Right lobe of liver (tissue), 6 donors: ENCODE data around the gene ARIH2. TPM values are rescaled to one million over a fixed set of nuclear protein-coding genes. Genes with fewer than 3 reads are reported as not detected.
A peak's percentile ranks its signal among the peaks of the same experiment; 100 is the strongest.

Experiments
- ATAC-seq, 4 donors: fragments of 200-7000 bp; cut with Tn5 transposase; one replicate each; pipeline ENCODE4 v1.9.1; 2020; ENCODE audit warnings: mild to moderate bottlenecking in 4 of 4, moderate library complexity in 4 of 4
- DNase-seq, 3 donors: peaks; one replicate each; pipeline ENCODE4 v3.0.0-alpha.2; 2020
- H3K27ac ChIP-seq, 3 donors: fragments of 200-600 bp; one replicate each; pipeline ENCODE4 v1.8.0; 2022
- H3K27me3 ChIP-seq, 2 donors: fragments of 200-600 bp; one replicate each; pipeline ENCODE4 v1.8.0; 2022
- H3K36me3 ChIP-seq, 4 donors: fragments of 200-600 bp; sonication (generic) in 1 of 4; one replicate each; pipeline versions ENCODE4 v1.5.1 to v1.8.0; 2017 to 2022; ENCODE audit warnings: control low read depth in 1 of 4
- H3K4me1 ChIP-seq, 4 donors: fragments of 200-600 bp; sonication (generic) in 1 of 4; one replicate each; pipeline versions ENCODE4 v1.5.1 to v1.8.0; 2017 to 2022; ENCODE audit warnings: control low read depth in 1 of 4
- H3K4me3 ChIP-seq, 3 donors: fragments of 200-600 bp; one replicate each; pipeline ENCODE4 v1.8.0; 2022
- H3K9me3 ChIP-seq, 4 donors: fragments of 200-600 bp; sonication (generic) in 1 of 4; one replicate each; pipeline versions ENCODE4 v1.5.1 to v1.8.0; 2017 to 2022; ENCODE audit warnings: control low read depth in 1 of 4
- CTCF ChIP-seq, 4 donors: fragments of 200-600 bp in 3 of 4; fragments of 450-650 bp in 1 of 4; IDR thresholded peaks; one replicate each; pipeline versions ENCODE4 v1.5.1 to v1.8.0; 2016 to 2022; ENCODE audit warnings: antibody characterized with exemption in 4 of 4, mild to moderate bottlenecking in 2 of 4
- POLR2A ChIP-seq: fragments of 450-650 bp; IDR thresholded peaks from one replicate; pipeline ENCODE4 v1.6.1; 2017; ENCODE audit warnings: antibody characterized with exemption, mild to moderate bottlenecking
- WGBS: methylation state at CpG from one replicate; pipeline ENCODE4 v1.1.6; 2018; ENCODE audit warnings: low coverage, low lambda C conversion rate; ENCODE audit not compliant: insufficient coverage; ENCODE audit errors: missing lambda C conversion rate; 5-methylcytosine and 5-hydroxymethylcytosine counted together
- intact Hi-C, 2 donors: fragments of 100-400 bp; cut with DNase I; formaldehyde crosslinking; loops; one replicate each; pipeline versions ENCODE4 v1.11.2 to v1.14.1; 2022
- total RNA-seq, 6 experiments: library from RNA; depleted of rRNA in 2 of 6; stranded (reverse); fragments of >200 nt in 2 of 6; fragmentation: NEBNext Ultra II Directional in 3 of 6; extraction: Animal tissue kit (Norgen Biotek cat#: 25700) in 3 of 6; gene quantifications; one replicate each; pipeline versions ENCODE4 v1.1.0 to v1.2.4, GENCODE V29; 2016 to 2023
- donor health status: DM: no; HTN: yes; CAD: no.
- donor health status: DM: no; HTN: no; CAD: no.
- donor health status: DM: no; HTN: no; CAD: no.
- donor health status: DM: no; HTN: yes; CAD: no.
- donor health status: DM: no; HTN: yes; CAD: no.

ARIH2 gene
- total RNA-seq, 6 experiments from 2014 or later, result 34.4 to 44.9 (median 38.2) TPM

- WGBS, result 52% methylated on average over 2 of the region's 2 CpGs
- TF ChIP-seq POLR2A, result no peak
- TF ChIP-seq CTCF (IDR thresholded peaks at IDR 0.05), result no peak
- Histone ChIP-seq H3K4me1 (no peaks in the 10 kb centered on the region), H3K9me3 (no peaks in the 10 kb centered on the region), H3K4me3 (no peak overlapping the region), H3K36me3 (peaks cover 0 to 42% (median 11%) of the 10 kb centered on the region in 4 donors), H3K27ac (no peak overlapping the region), H3K27me3 (no peaks in the 10 kb centered on the region)
- ATAC-seq, result no peak
- peak in 1 of 3 donors; percentile 16 for DNase-seq
- intact Hi-C loops, result no loop called here
Observed at GRCh38 chr3:48962340-48962739, 43.7 kb downstream of the ARIH2 start.

- WGBS, result 55% methylated on average over 2 of the region's 4 CpGs
- no peaks in the 10 kb centered on the region for H3K9me3 ChIP-seq
- H3K27me3 ChIP-seq, result no peaks in the 10 kb centered on the region
- ATAC-seq (peak in 1 of 4 donors; percentile 45), DNase-seq (no peak)
- intact Hi-C loops, result no loop called here
- H3K4me1 ChIP-seq, result no peaks in the 10 kb centered on the region
- no peak for TF ChIP-seq POLR2A
- no peak for TF ChIP-seq CTCF (IDR thresholded peaks at IDR 0.05)
- peaks cover 0 to 47% (median 10%) of the 10 kb centered on the region in 4 donors for H3K36me3 ChIP-seq
- H3K27ac ChIP-seq, result no peak overlapping the region
- H3K4me3 ChIP-seq, result no peak overlapping the region
Observed at GRCh38 chr3:48962939-48963338, 44.3 kb downstream of the ARIH2 start.

- H3K27me3 ChIP-seq, result no peaks in the 10 kb centered on the region
- TF ChIP-seq POLR2A, result no peak
- no peak for TF ChIP-seq CTCF (IDR thresholded peaks at IDR 0.05)
- H3K36me3 ChIP-seq, result peaks cover 0 to 47% (median 14%) of the 10 kb centered on the region in 4 donors
- no peak overlapping the region for H3K4me3 ChIP-seq
- no peaks in the 10 kb centered on the region for H3K4me1 ChIP-seq
- 88% methylated on average over 2 of the region's 2 CpGs for WGBS
- ATAC-seq, result no peak
- no peak overlapping the region for H3K27ac ChIP-seq
- DNase-seq, result no peak
- H3K9me3 ChIP-seq, result no peaks in the 10 kb centered on the region
- intact Hi-C loops, result no loop called here
Observed at GRCh38 chr3:48963591-48963990, 44.9 kb downstream of the ARIH2 start.

- TF ChIP-seq POLR2A (no peak), CTCF (IDR thresholded peaks at IDR 0.05) (no peak)
- Histone ChIP-seq H3K4me1 (no peaks in the 10 kb centered on the region), H3K27ac (no peak overlapping the region), H3K36me3 (peaks cover 1 to 73% (median 32%) of the 10 kb centered on the region in 4 donors), H3K9me3 (no peaks in the 10 kb centered on the region), H3K27me3 (no peaks in the 10 kb centered on the region), H3K4me3 (no peak overlapping the region)
- DNase-seq (peak in 1 of 3 donors; percentile 3), ATAC-seq (no peak)
- whole genome bisulfite sequencing, result 69% methylated on average over 3 of the region's 3 CpGs
- intact Hi-C loops, result no loop called here
Observed at GRCh38 chr3:48966367-48966766, 47.7 kb downstream of the ARIH2 start.

- Histone ChIP-seq H3K4me3 (no peak overlapping the region), H3K27me3 (no peaks in the 10 kb centered on the region), H3K4me1 (no peaks in the 10 kb centered on the region), H3K36me3 (peaks cover 3 to 79% (median 38%) of the 10 kb centered on the region in 4 donors), H3K27ac (no peak overlapping the region), H3K9me3 (no peaks in the 10 kb centered on the region)
- DNase-seq (peak in 1 of 3 donors; percentile 29), ATAC-seq (no peak)
- TF ChIP-seq CTCF (IDR thresholded peaks at IDR 0.05) (no peak), POLR2A (no peak)
- intact Hi-C loops, result no loop called here
- 89% methylated on average over 5 of the region's 7 CpGs for WGBS
Observed at GRCh38 chr3:48966876-48967361, 48.3 kb downstream of the ARIH2 start.
